ENCODE measurements around the gene PLCB3.

The PLCB3 gene

DNA sequence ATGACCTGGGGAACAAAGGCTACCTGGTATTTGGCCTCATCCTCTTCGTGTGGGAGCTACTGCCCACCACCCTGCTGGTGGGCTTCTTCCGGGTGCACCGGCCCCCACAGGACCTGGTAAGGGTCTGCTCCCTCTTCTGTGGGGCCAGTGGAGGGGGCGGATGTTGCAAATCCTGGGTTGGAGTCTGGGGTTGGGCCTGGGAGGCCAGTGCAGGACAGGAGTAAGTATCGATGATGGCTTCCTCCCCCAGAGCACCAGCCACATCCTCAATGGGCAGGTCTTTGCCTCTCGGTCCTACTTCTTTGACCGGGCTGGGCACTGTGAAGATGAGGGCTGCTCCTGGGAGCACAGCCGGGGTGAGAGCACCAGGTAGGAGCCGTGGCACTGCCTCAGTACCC is 37.0 kb downstream of the PLCB3 start:
- Histone ChIP-seq H3K36me3 (ENCODE audit: low read depth) (peaks cover 1% of the 10 kb centered on the region; the same call in 1 of the 2 replicates), H3K27me3 (ENCODE audit: insufficient read depth, poor library complexity, severe bottlenecking) (peaks cover 25% of the 10 kb centered on the region), H3K4me3 (ENCODE audit: severe bottlenecking) (no peak overlapping the region), H3K4me1 (ENCODE audit: insufficient read depth, poor library complexity, severe bottlenecking) (no peaks in the 10 kb centered on the region), H3K27ac (ENCODE audit: poor library complexity, severe bottlenecking) (no peak overlapping the region), H3K9me3 (ENCODE audit: severe bottlenecking) (no peaks in the 10 kb centered on the region)
- TF ChIP-seq, protein P1, sequence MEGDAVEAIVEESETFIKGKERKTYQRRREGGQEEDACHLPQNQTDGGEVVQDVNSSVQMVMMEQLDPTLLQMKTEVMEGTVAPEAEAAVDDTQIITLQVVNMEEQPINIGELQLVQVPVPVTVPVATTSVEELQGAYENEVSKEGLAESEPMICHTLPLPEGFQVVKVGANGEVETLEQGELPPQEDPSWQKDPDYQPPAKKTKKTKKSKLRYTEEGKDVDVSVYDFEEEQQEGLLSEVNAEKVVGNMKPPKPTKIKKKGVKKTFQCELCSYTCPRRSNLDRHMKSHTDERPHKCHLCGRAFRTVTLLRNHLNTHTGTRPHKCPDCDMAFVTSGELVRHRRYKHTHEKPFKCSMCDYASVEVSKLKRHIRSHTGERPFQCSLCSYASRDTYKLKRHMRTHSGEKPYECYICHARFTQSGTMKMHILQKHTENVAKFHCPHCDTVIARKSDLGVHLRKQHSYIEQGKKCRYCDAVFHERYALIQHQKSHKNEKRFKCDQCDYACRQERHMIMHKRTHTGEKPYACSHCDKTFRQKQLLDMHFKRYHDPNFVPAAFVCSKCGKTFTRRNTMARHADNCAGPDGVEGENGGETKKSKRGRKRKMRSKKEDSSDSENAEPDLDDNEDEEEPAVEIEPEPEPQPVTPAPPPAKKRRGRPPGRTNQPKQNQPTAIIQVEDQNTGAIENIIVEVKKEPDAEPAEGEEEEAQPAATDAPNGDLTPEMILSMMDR (IDR thresholded peaks at IDR 0.05; ENCODE audit: poor library complexity, severe bottlenecking) = no peak
- DNase-seq (ENCODE audit: low spot score) (no peak), ATAC-seq (ENCODE audit: low read depth) (no peak)

- no peak for DNase-seq (ENCODE audit: low spot score)
- Histone ChIP-seq H3K36me3 (ENCODE audit: low read depth) (no peaks in the 10 kb centered on the region), H3K4me1 (ENCODE audit: insufficient read depth, poor library complexity, severe bottlenecking) (no peaks in the 10 kb centered on the region), H3K27ac (ENCODE audit: poor library complexity, severe bottlenecking) (no peak overlapping the region), H3K9me3 (ENCODE audit: severe bottlenecking) (no peaks in the 10 kb centered on the region), H3K27me3 (ENCODE audit: insufficient read depth, poor library complexity, severe bottlenecking) (peaks cover 30% of the 10 kb centered on the region), H3K4me3 (ENCODE audit: severe bottlenecking) (no peak overlapping the region)
- ATAC-seq (ENCODE audit: low read depth) = no peak
- TF ChIP-seq, protein P1 (IDR thresholded peaks at IDR 0.05; ENCODE audit: poor library complexity, severe bottlenecking) = no peak
These were observed 37.8 kb downstream of the PLCB3 start for GRCh38 chr11:64289002-64289564.

DNA sequence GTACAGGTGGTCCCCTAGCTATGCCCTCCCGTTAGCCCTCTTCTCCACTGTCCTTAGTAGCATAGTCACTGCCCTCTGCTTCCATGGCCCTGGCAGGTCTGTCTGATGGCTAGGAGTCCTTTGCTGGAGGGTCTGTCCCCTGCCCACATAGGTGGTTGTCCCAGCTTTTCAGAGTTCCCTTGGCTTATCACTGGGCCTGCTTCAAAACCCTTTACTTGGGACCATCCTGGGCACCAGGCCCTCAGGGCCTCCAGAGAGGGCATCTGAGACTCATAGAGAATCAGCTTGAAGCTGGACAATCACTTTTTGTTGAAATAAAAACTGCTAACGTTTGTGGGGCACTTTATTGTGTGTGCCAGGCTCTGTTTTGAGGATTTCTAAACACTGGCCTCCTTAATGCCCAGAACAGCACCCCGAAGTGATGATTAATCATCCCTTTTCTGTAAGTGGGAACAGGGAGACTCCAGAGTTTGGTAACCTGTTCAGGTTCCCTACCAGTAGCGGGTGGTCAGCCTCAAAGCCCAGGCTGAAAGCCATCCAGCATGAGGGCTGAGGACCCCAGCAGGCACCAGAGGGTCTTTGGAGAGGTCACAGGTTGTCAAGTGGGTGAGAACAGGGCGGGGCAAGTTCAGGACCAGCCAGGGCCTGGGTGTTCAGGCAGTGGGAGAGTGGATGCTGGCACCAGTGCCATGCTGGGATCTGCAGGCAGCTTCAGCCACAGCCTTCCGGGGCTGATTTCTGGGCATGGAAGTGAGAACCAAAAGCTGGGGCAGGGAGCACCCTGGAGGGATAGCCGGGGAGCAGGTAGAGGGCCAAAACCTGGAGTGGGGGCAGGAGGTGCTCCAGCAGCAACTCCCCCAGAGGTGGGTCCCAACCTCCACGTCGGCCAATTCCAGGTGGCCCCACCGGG is 39.3 kb downstream of the PLCB3 start:
- Histone ChIP-seq H3K36me3 (ENCODE audit: low read depth) (no peaks in the 10 kb centered on the region), H3K4me1 (ENCODE audit: insufficient read depth, poor library complexity, severe bottlenecking) (no peaks in the 10 kb centered on the region), H3K27me3 (ENCODE audit: insufficient read depth, poor library complexity, severe bottlenecking) (peaks cover 30% of the 10 kb centered on the region), H3K4me3 (ENCODE audit: severe bottlenecking) (no peak overlapping the region), H3K27ac (ENCODE audit: poor library complexity, severe bottlenecking) (no peak overlapping the region), H3K9me3 (ENCODE audit: severe bottlenecking) (no peaks in the 10 kb centered on the region)
- no peak for ATAC-seq (ENCODE audit: low read depth)
- no peak for DNase-seq (ENCODE audit: low spot score)
- TF ChIP-seq, protein P1 (IDR thresholded peaks at IDR 0.05; ENCODE audit: poor library complexity, severe bottlenecking) = no peak

DNA sequence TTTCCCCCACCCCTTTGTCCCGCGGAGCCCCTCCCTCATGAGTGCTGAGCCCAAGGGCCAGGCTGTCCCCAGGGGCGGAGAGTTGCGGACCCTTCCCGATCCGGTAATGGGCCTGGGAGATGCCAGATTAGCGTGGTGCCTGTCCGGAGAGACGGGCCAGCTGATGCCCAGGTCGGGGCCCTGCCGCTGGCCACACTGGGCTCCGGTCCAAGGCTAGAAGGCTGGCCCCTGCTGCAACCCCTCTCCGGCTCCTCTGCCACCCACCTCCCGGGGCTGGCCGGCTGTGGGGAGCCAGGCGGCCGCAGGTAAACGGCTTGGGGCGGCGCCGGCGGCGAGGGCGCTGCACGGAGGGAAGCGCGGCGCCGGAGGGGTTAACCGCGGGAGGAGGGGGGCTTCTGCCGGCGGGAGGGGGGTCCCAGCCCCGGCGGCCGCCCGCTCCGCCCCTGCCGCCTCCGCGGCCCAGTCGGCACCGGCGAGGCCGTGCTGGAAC is 40.0 kb downstream of the PLCB3 start, which contains the start of gene KCNK4:
KCNK4 (plus strand) TSS at position 41 of the 490 bp plus-strand sequence. CDS start 1,717 bp downstream, outside the sequence.
- Histone ChIP-seq H3K4me1 (ENCODE audit: insufficient read depth, poor library complexity, severe bottlenecking) (no peaks in the 10 kb centered on the region), H3K4me3 (ENCODE audit: severe bottlenecking) (no peak within 1 kb of the TSS), H3K27me3 (ENCODE audit: insufficient read depth, poor library complexity, severe bottlenecking) (peaks cover 30% of the 10 kb centered on the region), H3K36me3 (ENCODE audit: low read depth) (no peaks in the 10 kb centered on the region), H3K27ac (ENCODE audit: poor library complexity, severe bottlenecking) (no peak within 1 kb of the TSS), H3K9me3 (ENCODE audit: severe bottlenecking) (no peaks in the 10 kb centered on the region)
- DNase-seq (ENCODE audit: low spot score) (no peak), ATAC-seq (ENCODE audit: low read depth) (no peak)
- TF ChIP-seq, protein P1 (IDR thresholded peaks at IDR 0.05; ENCODE audit: poor library complexity, severe bottlenecking) = no peak
